ENCODE measurements around the gene FOXP1. TPM values are rescaled to one million over a fixed set of nuclear protein-coding genes. Genes with fewer than 3 reads are reported as not detected.

Gene FOXP1
- total RNA-seq, 4 donors from 2014 or later, result 13.2 to 46.6 (median 29.2) TPM

DNA sequence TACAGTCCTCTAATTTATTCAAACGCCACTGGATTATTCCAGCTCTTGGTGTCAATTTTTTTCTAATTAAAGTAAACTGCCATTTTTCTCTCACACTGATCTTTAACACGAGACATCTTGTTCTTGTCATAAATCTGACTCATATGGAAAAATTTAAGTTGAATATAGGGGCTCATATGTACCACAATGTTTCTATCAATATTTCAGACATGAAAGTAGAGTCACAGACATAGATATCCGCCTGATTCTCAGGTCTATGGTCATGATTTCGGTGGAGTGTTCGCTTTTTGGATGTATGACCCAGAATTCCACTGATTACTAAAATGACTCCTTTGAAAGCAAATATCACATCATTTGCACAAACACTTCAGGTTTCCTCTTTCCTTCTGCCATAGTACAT is 552.8 kb downstream of the FOXP1 start:
- ATAC-seq (no peak), DNase-seq (no peak)
- no peaks in the 10 kb centered on the region for H3K27me3 ChIP-seq
- H3K4me3 ChIP-seq, result no peak overlapping the region
- no peaks in the 10 kb centered on the region for H3K9me3 ChIP-seq
- H3K36me3 ChIP-seq, result peaks cover 0 to 4% of the 10 kb centered on the region in 2 donors
- intact Hi-C loops (cut with DNase I; ENCODE audit: low total_unique reads), result no loop called here
- H3K27ac ChIP-seq, result no peak overlapping the region
- no peak for TF ChIP-seq POLR2A (IDR thresholded peaks at IDR 0.05)
- no peak for TF ChIP-seq CTCF (IDR thresholded peaks at IDR 0.05 in 4 of 5, conservative IDR thresholded peaks at IDR 0.05 in 1 of 5)
- peaks cover 32 to 42% of the 10 kb centered on the region in 2 donors for H3K4me1 ChIP-seq
- in situ Hi-C loops (cut with MboI; ENCODE audit: low sequenced_read_pairs in 4 of 4), result no loop called here

DNA sequence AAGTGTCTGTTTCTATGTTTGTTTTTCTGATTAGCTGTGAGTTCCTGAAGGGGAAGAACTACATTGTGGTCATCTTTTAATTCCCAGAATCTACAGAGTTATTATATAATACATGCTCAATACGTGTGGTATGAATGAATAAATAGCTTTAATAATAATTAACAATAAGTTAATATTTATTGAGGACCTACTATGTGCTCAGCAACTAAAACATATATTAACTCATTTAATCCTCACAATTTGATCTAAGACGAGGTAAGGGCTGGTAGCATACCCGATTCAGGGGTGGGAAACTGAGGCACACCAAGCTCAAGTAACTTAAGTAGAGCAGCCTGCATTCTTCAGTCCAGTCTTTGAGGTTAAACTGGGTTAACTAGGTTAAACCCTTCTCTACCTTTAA is 553.8 kb downstream of the FOXP1 start:
- Histone ChIP-seq H3K27me3 (no peaks in the 10 kb centered on the region), H3K27ac (no peak overlapping the region), H3K4me3 (no peak overlapping the region), H3K36me3 (no peaks in the 10 kb centered on the region), H3K9me3 (no peaks in the 10 kb centered on the region), H3K4me1 (peaks cover 36 to 51% of the 10 kb centered on the region in 2 donors)
- in situ Hi-C loops (cut with MboI; ENCODE audit: low sequenced_read_pairs in 4 of 4), result no loop called here
- TF ChIP-seq CTCF (IDR thresholded peaks at IDR 0.05 in 4 of 5, conservative IDR thresholded peaks at IDR 0.05 in 1 of 5) (no peak), POLR2A (IDR thresholded peaks at IDR 0.05) (no peak)
- intact Hi-C loops (cut with DNase I; ENCODE audit: low total_unique reads), result no loop called here
- ATAC-seq (no peak), DNase-seq (no peak)

DNA sequence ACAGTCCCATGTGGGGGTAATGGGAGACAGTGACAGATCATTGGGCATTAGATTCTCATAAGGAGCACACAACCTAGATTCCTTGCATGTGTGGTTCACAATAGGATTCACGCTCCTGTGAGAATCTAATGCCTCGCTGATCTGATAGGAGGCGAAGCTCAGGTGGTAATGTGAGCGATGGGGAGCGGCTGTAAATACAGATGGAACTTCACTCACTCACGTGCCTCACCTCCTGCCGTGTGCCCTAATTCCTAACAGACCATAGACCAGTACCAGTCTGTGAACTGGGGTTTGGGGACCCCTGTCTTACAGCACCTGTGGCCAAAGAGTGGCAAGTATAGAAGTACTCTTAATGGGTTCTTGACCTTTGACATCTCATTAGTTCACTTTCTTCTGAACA is 554.7 kb downstream of the FOXP1 start:
- Histone ChIP-seq H3K4me3 (no peak overlapping the region), H3K27ac (no peak overlapping the region), H3K4me1 (peaks cover 39 to 53% of the 10 kb centered on the region in 2 donors), H3K9me3 (no peaks in the 10 kb centered on the region), H3K36me3 (no peaks in the 10 kb centered on the region), H3K27me3 (no peaks in the 10 kb centered on the region)
- in situ Hi-C loops (cut with MboI; ENCODE audit: low sequenced_read_pairs in 4 of 4) (no loop called here), intact Hi-C loops (cut with DNase I; ENCODE audit: low total_unique reads) (no loop called here)
- ATAC-seq (no peak), DNase-seq (no peak)
- TF ChIP-seq CTCF (IDR thresholded peaks at IDR 0.05 in 4 of 5, conservative IDR thresholded peaks at IDR 0.05 in 1 of 5) (no peak), POLR2A (IDR thresholded peaks at IDR 0.05) (no peak)

DNA sequence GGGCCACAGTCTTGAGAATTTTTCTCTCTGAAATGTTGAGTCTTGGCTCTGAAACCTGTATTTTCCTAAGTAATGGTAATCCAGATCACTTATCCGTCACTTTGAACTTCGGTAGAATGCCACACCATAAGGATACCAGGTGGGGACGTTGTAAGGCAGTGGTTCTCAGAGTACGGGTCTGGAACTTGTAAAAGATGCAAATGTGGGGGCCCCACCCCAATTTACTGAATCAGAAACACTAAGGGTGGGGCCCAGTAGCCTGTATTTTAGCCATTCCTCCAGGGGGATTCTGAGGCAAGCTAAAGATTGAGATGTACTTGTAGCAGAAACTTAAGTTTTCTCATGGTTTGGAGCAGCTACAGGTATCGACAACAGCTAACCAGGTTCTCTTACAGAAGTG is 555.3 kb downstream of the FOXP1 start:
- Histone ChIP-seq H3K27me3 (no peaks in the 10 kb centered on the region), H3K27ac (no peak overlapping the region), H3K4me3 (no peak overlapping the region), H3K36me3 (no peaks in the 10 kb centered on the region), H3K9me3 (no peaks in the 10 kb centered on the region), H3K4me1 (peaks cover 39 to 52% of the 10 kb centered on the region in 2 donors)
- DNase-seq (no peak), ATAC-seq (no peak)
- in situ Hi-C loops (cut with MboI; ENCODE audit: low sequenced_read_pairs in 4 of 4), result no loop called here
- intact Hi-C loops (cut with DNase I; ENCODE audit: low total_unique reads), result no loop called here
- TF ChIP-seq POLR2A (IDR thresholded peaks at IDR 0.05), result no peak
- no peak for TF ChIP-seq CTCF (IDR thresholded peaks at IDR 0.05 in 4 of 5, conservative IDR thresholded peaks at IDR 0.05 in 1 of 5)
